Large intestine (tissue), 3 donors: ENCODE measurements around the gene TRNP1. TPM values are rescaled to one million over a fixed set of nuclear protein-coding genes. Genes with fewer than 3 reads are reported as not detected.

ENCODE experiments used
- DNase-seq, 2 donors: peaks; one replicate each; pipeline versions ENCODE4 v3.0.0 to v3.0.0-alpha.2; 2013
- H3K27ac ChIP-seq: one replicate; pipeline ENCODE4 v1.5.1; 2013; ENCODE audit warnings: low read length
- H3K27me3 ChIP-seq: 2 replicates; pipeline ENCODE4 v1.6.1; 2013; ENCODE audit warnings: low read length; ENCODE audit not compliant: control insufficient read depth, insufficient read depth
- H3K36me3 ChIP-seq: 2 replicates; pipeline ENCODE4 v1.6.1; 2013; ENCODE audit warnings: low read length; ENCODE audit not compliant: control insufficient read depth, insufficient read depth
- H3K4me1 ChIP-seq: one replicate; pipeline ENCODE4 v1.6.1; 2013; ENCODE audit warnings: low read length; ENCODE audit not compliant: control insufficient read depth, insufficient read depth
- H3K4me3 ChIP-seq: one replicate; pipeline ENCODE4 v1.5.1; 2013; ENCODE audit warnings: low read length
- H3K9me3 ChIP-seq: one replicate; pipeline ENCODE4 v1.6.1; 2013; ENCODE audit warnings: mild to moderate bottlenecking, low read depth, low read length, moderate library complexity; ENCODE audit not compliant: control insufficient read depth
- WGBS: methylation state at CpG from one replicate; pipeline ENCODE4 v1.1.5; 2013; ENCODE audit warnings: low lambda C conversion rate; ENCODE audit not compliant: insufficient coverage; 5-methylcytosine and 5-hydroxymethylcytosine counted together
- polyA plus RNA-seq: library from polyadenylated mRNA; unstranded; fragments of 120-200 nt; gene quantifications from one replicate; pipeline ENCODE4 v1.2.1, GENCODE V29; 2013

The TRNP1 gene
- polyA plus RNA-seq, 1 donor = 16.0 TPM

GRCh38 chr1:27010226-27010994 is 16.9 kb downstream of the TRNP1 start:
- H3K27me3 ChIP-seq = peaks cover 8% of the 10 kb centered on the region
- no peak for DNase-seq

GRCh38 chr1:27011058-27011764 is 17.7 kb downstream of the TRNP1 start:
- Histone ChIP-seq H3K4me3 (no peak overlapping the region), H3K27ac (peak overlapping the region; percentile 68), H3K9me3 (peaks cover 1% of the 10 kb centered on the region), H3K36me3 (no peaks in the 10 kb centered on the region), H3K4me1 (peaks cover 45% of the 10 kb centered on the region), H3K27me3 (peaks cover 8% of the 10 kb centered on the region)
- DNase-seq = peak; percentile 88 to 89
- WGBS = no CpG with 5 or more reads among the region's 15 CpGs

More at GRCh38 chr1:27010226-27010994, 16.9 kb downstream of the TRNP1 start:
- peak overlapping the region; percentile 68 for H3K27ac ChIP-seq
- peaks cover 6% of the 10 kb centered on the region for H3K9me3 ChIP-seq
- no peaks in the 10 kb centered on the region for H3K36me3 ChIP-seq
- no peak overlapping the region for H3K4me3 ChIP-seq
- WGBS = no CpG with 5 or more reads among the region's 5 CpGs
- peaks cover 50% of the 10 kb centered on the region for H3K4me1 ChIP-seq

- no peak for DNase-seq
- peaks cover 45% of the 10 kb centered on the region for H3K4me1 ChIP-seq
- H3K9me3 ChIP-seq = no peaks in the 10 kb centered on the region
- H3K27me3 ChIP-seq = peaks cover 8% of the 10 kb centered on the region
- WGBS = no CpG with 5 or more reads among the region's 24 CpGs
- H3K36me3 ChIP-seq = no peaks in the 10 kb centered on the region
- no peak overlapping the region for H3K27ac ChIP-seq
- H3K4me3 ChIP-seq = peak overlapping the region; percentile 40
Measured at GRCh38 chr1:27011976-27012563, 18.6 kb downstream of the TRNP1 start.

- H3K4me3 ChIP-seq = no peak overlapping the region
- no peak overlapping the region for H3K27ac ChIP-seq
Measured at GRCh38 chr1:27015260-27015659, 21.8 kb downstream of the TRNP1 start.

GRCh38 chr1:27016376-27016775 is 22.9 kb downstream of the TRNP1 start:
- H3K27ac ChIP-seq = no peak overlapping the region
- no peak overlapping the region for H3K4me3 ChIP-seq
- DNase-seq = no peak
- H3K36me3 ChIP-seq = no peaks in the 10 kb centered on the region
- no CpG with 5 or more reads among the region's 1 CpG for WGBS
- H3K9me3 ChIP-seq = no peaks in the 10 kb centered on the region
- H3K27me3 ChIP-seq = peaks cover 8% of the 10 kb centered on the region
- H3K4me1 ChIP-seq = peaks cover 14% of the 10 kb centered on the region

More at GRCh38 chr1:27015260-27015659, 21.8 kb downstream of the TRNP1 start:
- Histone ChIP-seq H3K27me3 (peaks cover 8% of the 10 kb centered on the region), H3K36me3 (no peaks in the 10 kb centered on the region), H3K9me3 (no peaks in the 10 kb centered on the region), H3K4me1 (peaks cover 19% of the 10 kb centered on the region)
- DNase-seq = no peak
- no CpG with 5 or more reads among the region's 3 CpGs for WGBS

GRCh38 chr1:27017207-27017606 is 23.7 kb downstream of the TRNP1 start:
- no peak for DNase-seq
- H3K27me3 ChIP-seq = peaks cover 2% of the 10 kb centered on the region
- no peak overlapping the region for H3K4me3 ChIP-seq
- no peaks in the 10 kb centered on the region for H3K36me3 ChIP-seq
- H3K27ac ChIP-seq = no peak overlapping the region
- peaks cover 7% of the 10 kb centered on the region for H3K4me1 ChIP-seq
- WGBS = 66% methylated on average over 2 of the region's 4 CpGs
- no peaks in the 10 kb centered on the region for H3K9me3 ChIP-seq

- Histone ChIP-seq H3K4me1 (peaks cover 5% of the 10 kb centered on the region), H3K27me3 (no peaks in the 10 kb centered on the region), H3K36me3 (no peaks in the 10 kb centered on the region), H3K9me3 (no peaks in the 10 kb centered on the region), H3K4me3 (no peak overlapping the region), H3K27ac (no peak overlapping the region)
- DNase-seq = no peak
- no CpG with 5 or more reads among the region's 3 CpGs for WGBS
Measured at GRCh38 chr1:27018316-27018715, 24.8 kb downstream of the TRNP1 start.

- peak in 1 of 2 donors; percentile 48 for DNase-seq
- peaks cover 5% of the 10 kb centered on the region for H3K4me1 ChIP-seq
- H3K27ac ChIP-seq = peak overlapping the region; percentile 14
- no peaks in the 10 kb centered on the region for H3K36me3 ChIP-seq
- no peak overlapping the region for H3K4me3 ChIP-seq
- WGBS = 8% methylated on average over 2 of the region's 9 CpGs
- H3K27me3 ChIP-seq = no peaks in the 10 kb centered on the region
- H3K9me3 ChIP-seq = no peaks in the 10 kb centered on the region
Measured at GRCh38 chr1:27021354-27022031, 28.0 kb downstream of the TRNP1 start.

GRCh38 chr1:27025718-27026117 is 32.2 kb downstream of the TRNP1 start:
- H3K4me1 ChIP-seq = peaks cover 5% of the 10 kb centered on the region
- H3K4me3 ChIP-seq = no peak overlapping the region
- no peak for DNase-seq
- H3K27ac ChIP-seq = no peak overlapping the region
- no peaks in the 10 kb centered on the region for H3K36me3 ChIP-seq
- WGBS = 100% methylated on average over 1 of the region's 4 CpGs
- H3K27me3 ChIP-seq = no peaks in the 10 kb centered on the region
- no peaks in the 10 kb centered on the region for H3K9me3 ChIP-seq
